Large intestine (tissue), 3 donors: Measurements from ENCODE around the gene NDFIP2. TPM values are rescaled to one million over a fixed set of nuclear protein-coding genes. Genes with fewer than 3 reads are reported as not detected.

Experiments
- DNase-seq, 2 donors: peaks; one replicate each; pipeline versions ENCODE4 v3.0.0 to v3.0.0-alpha.2; 2013
- H3K27ac ChIP-seq: one replicate; pipeline ENCODE4 v1.5.1; 2013; ENCODE audit warnings: low read length
- H3K27me3 ChIP-seq: 2 replicates; pipeline ENCODE4 v1.6.1; 2013; ENCODE audit warnings: low read length; ENCODE audit not compliant: control insufficient read depth, insufficient read depth
- H3K36me3 ChIP-seq: 2 replicates; pipeline ENCODE4 v1.6.1; 2013; ENCODE audit warnings: low read length; ENCODE audit not compliant: control insufficient read depth, insufficient read depth
- H3K4me1 ChIP-seq: one replicate; pipeline ENCODE4 v1.6.1; 2013; ENCODE audit warnings: low read length; ENCODE audit not compliant: control insufficient read depth, insufficient read depth
- H3K4me3 ChIP-seq: one replicate; pipeline ENCODE4 v1.5.1; 2013; ENCODE audit warnings: low read length
- H3K9me3 ChIP-seq: one replicate; pipeline ENCODE4 v1.6.1; 2013; ENCODE audit warnings: mild to moderate bottlenecking, low read depth, low read length, moderate library complexity; ENCODE audit not compliant: control insufficient read depth
- WGBS: methylation state at CpG from one replicate; pipeline ENCODE4 v1.1.5; 2013; ENCODE audit warnings: low lambda C conversion rate; ENCODE audit not compliant: insufficient coverage; 5-methylcytosine and 5-hydroxymethylcytosine counted together
- polyA plus RNA-seq: library from polyadenylated mRNA; unstranded; fragments of 120-200 nt; gene quantifications from one replicate; pipeline ENCODE4 v1.2.1, GENCODE V29; 2013

Gene NDFIP2
- polyA plus RNA-seq, 1 donor, result 79.0 TPM

DNA sequence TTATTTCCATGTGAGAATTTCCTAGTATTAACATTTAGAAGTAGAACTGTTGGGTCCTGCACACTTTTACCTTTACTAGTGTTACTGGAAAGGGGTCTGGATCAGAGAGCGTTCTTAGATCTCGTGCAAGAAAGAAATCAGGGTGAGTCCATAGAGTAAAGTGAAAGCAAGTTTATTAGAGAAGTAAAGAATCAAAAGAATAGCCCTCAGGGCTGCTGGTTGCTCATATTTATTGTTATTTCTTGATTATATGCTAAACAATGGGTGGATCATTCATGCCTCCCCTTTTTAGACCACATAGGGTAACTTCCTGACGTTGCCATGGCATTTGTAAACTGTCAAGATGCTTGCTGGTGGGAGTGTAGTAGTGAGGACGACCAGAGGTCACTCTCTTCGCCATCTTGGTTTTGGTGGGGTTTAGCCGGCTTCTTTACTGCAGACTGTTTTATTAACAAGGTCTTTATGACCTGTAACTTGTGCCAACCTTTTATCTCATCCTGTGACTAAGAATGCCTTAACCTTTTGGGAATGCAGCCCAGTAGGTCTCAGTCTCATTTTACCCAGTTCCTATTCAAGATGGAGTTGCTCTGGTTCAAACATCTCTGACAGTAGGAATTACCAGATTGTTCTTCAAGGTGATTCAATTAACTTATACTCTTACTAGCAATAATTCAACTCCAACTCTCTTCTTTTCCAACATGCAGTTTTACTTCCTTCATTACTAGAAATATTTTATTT lies 27.4 kb downstream of the NDFIP2 start:
- no peak overlapping the region for H3K4me3 ChIP-seq
- DNase-seq, result no peak
- H3K9me3 ChIP-seq, result no peaks in the 10 kb centered on the region
- H3K36me3 ChIP-seq, result no peaks in the 10 kb centered on the region
- WGBS, result 93% methylated on average over 2 of the region's 6 CpGs
- no peaks in the 10 kb centered on the region for H3K27me3 ChIP-seq
- H3K27ac ChIP-seq, result no peak overlapping the region
- no peaks in the 10 kb centered on the region for H3K4me1 ChIP-seq

DNA sequence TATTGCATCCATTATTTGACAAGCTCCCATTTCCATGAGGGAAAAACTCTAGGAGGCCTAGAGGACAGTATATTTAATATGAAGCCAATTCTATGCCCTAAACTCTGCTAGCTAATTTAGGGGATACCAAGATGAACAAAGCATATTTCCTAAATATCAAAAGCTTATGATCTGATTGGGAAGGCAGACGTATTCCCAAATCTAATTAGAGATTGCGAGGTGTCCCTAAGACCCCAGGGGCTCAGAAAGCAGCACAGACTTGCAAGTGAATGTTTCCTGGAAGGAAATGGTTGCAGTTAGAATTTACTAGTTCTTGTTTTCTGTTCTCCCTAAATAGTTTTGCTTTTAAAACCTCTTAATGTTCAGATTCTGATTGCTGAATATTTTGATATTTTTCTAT lies 30.7 kb downstream of the NDFIP2 start:
- DNase-seq, result no peak
- H3K4me3 ChIP-seq, result no peak overlapping the region
- no peaks in the 10 kb centered on the region for H3K36me3 ChIP-seq
- WGBS, result no CpG with 5 or more reads among the region's 2 CpGs
- H3K27me3 ChIP-seq, result no peaks in the 10 kb centered on the region
- H3K4me1 ChIP-seq, result no peaks in the 10 kb centered on the region
- H3K9me3 ChIP-seq, result no peaks in the 10 kb centered on the region
- no peak overlapping the region for H3K27ac ChIP-seq

GRCh38 chr13:79512950-79513349 lies 32.0 kb downstream of the NDFIP2 start:
- no peak for DNase-seq
- Histone ChIP-seq H3K4me3 (no peak overlapping the region), H3K27me3 (no peaks in the 10 kb centered on the region), H3K27ac (no peak overlapping the region), H3K36me3 (no peaks in the 10 kb centered on the region), H3K4me1 (no peaks in the 10 kb centered on the region), H3K9me3 (no peaks in the 10 kb centered on the region)

- Histone ChIP-seq H3K4me1 (no peaks in the 10 kb centered on the region), H3K4me3 (no peak overlapping the region), H3K27me3 (no peaks in the 10 kb centered on the region), H3K27ac (no peak overlapping the region), H3K36me3 (peaks cover 4% of the 10 kb centered on the region), H3K9me3 (no peaks in the 10 kb centered on the region)
- no peak for DNase-seq
These were observed 35.6 kb downstream of the NDFIP2 start for GRCh38 chr13:79516595-79516994.

- H3K36me3 ChIP-seq, result peaks cover 23% of the 10 kb centered on the region
- H3K4me3 ChIP-seq, result no peak overlapping the region
- H3K27me3 ChIP-seq, result no peaks in the 10 kb centered on the region
- no peaks in the 10 kb centered on the region for H3K9me3 ChIP-seq
- H3K27ac ChIP-seq, result no peak overlapping the region
- DNase-seq, result no peak
- no peaks in the 10 kb centered on the region for H3K4me1 ChIP-seq
- WGBS, result 90% methylated on average over 3 of the region's 3 CpGs
These were observed 38.3 kb downstream of the NDFIP2 start for GRCh38 chr13:79519255-79519654.

GRCh38 chr13:79522583-79522982 lies 41.6 kb downstream of the NDFIP2 start:
- no peak overlapping the region for H3K27ac ChIP-seq
- H3K9me3 ChIP-seq, result no peaks in the 10 kb centered on the region
- DNase-seq, result no peak
- no peak overlapping the region for H3K4me3 ChIP-seq
- H3K36me3 ChIP-seq, result peaks cover 46% of the 10 kb centered on the region
- no peaks in the 10 kb centered on the region for H3K4me1 ChIP-seq
- no peaks in the 10 kb centered on the region for H3K27me3 ChIP-seq

GRCh38 chr13:79525064-79525857 lies 44.3 kb downstream of the NDFIP2 start:
- Histone ChIP-seq H3K4me3 (no peak overlapping the region), H3K27ac (no peak overlapping the region), H3K9me3 (no peaks in the 10 kb centered on the region), H3K36me3 (peaks cover 52% of the 10 kb centered on the region), H3K27me3 (no peaks in the 10 kb centered on the region), H3K4me1 (no peaks in the 10 kb centered on the region)
- no peak for DNase-seq
- WGBS, result 88% methylated on average over 4 of the region's 8 CpGs

DNA sequence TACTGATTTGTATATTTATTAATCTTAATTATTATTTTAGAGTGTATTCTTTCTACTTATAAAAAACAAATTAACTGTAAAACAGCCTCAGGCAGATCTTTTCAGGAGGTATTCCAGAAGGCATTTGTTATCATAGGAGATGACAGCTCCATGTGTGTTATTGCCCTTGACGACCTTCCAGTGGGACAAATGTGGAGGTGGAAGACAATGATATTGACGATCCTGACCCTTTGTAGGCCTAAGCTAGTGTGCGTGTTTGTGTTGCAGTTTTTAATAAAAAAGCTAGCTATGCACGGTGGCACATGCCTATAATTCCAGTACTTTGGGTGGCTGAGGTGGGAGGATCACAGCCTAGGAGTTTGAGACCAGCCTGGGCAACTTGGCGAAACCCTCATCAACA lies 46.7 kb downstream of the NDFIP2 start:
- H3K27me3 ChIP-seq, result no peaks in the 10 kb centered on the region
- WGBS, result no CpG with 5 or more reads among the region's 5 CpGs
- peaks cover 45% of the 10 kb centered on the region for H3K36me3 ChIP-seq
- H3K9me3 ChIP-seq, result no peaks in the 10 kb centered on the region
- no peak overlapping the region for H3K27ac ChIP-seq
- no peak for DNase-seq
- H3K4me1 ChIP-seq, result no peaks in the 10 kb centered on the region
- H3K4me3 ChIP-seq, result no peak overlapping the region

GRCh38 chr13:79528356-79528755 lies 47.4 kb downstream of the NDFIP2 start:
- H3K4me1 ChIP-seq, result no peaks in the 10 kb centered on the region
- no peaks in the 10 kb centered on the region for H3K27me3 ChIP-seq
- peaks cover 39% of the 10 kb centered on the region for H3K36me3 ChIP-seq
- 100% methylated on average over 3 of the region's 4 CpGs for WGBS
- no peak overlapping the region for H3K4me3 ChIP-seq
- DNase-seq, result no peak
- no peak overlapping the region for H3K27ac ChIP-seq
- H3K9me3 ChIP-seq, result no peaks in the 10 kb centered on the region

- no peak overlapping the region for H3K4me3 ChIP-seq
- no peaks in the 10 kb centered on the region for H3K4me1 ChIP-seq
- H3K9me3 ChIP-seq, result no peaks in the 10 kb centered on the region
- no CpG with 5 or more reads among the region's 2 CpGs for WGBS
- no peak overlapping the region for H3K27ac ChIP-seq
- no peak for DNase-seq
- no peaks in the 10 kb centered on the region for H3K27me3 ChIP-seq
- H3K36me3 ChIP-seq, result peaks cover 37% of the 10 kb centered on the region
These were observed 47.8 kb downstream of the NDFIP2 start for GRCh38 chr13:79528759-79529191.

GRCh38 chr13:79529817-79530216 lies 48.9 kb downstream of the NDFIP2 start:
- no peak overlapping the region for H3K4me3 ChIP-seq
- H3K36me3 ChIP-seq, result peaks cover 34% of the 10 kb centered on the region
- H3K9me3 ChIP-seq, result no peaks in the 10 kb centered on the region
- no peaks in the 10 kb centered on the region for H3K4me1 ChIP-seq
- 86% methylated on average over 2 of the region's 4 CpGs for WGBS
- no peak for DNase-seq
- no peaks in the 10 kb centered on the region for H3K27me3 ChIP-seq
- H3K27ac ChIP-seq, result no peak overlapping the region
